ENCODE results near the gene EPS8. TPM values are rescaled to one million over a fixed set of nuclear protein-coding genes. Genes with fewer than 3 reads are reported as not detected.

EPS8 gene
- total RNA-seq, 1 donor from 2014 or later, result 35.3 TPM

GRCh38 chr12:15581006-15581405 lies 208.2 kb downstream of the EPS8 start:
- Histone ChIP-seq H3K4me3 (ENCODE audit: low read depth, low read length) (no peak overlapping the region), H3K36me3 (ENCODE audit: control insufficient read depth, insufficient read depth, low read length) (no peaks in the 10 kb centered on the region), H3K27me3 (ENCODE audit: control insufficient read depth, insufficient read depth, low read length) (no peaks in the 10 kb centered on the region)
- no peak for DNase-seq (ENCODE audit: low read depth)
- no peak for FAIRE-seq
- no peak for TF ChIP-seq CTCF (IDR thresholded peaks at IDR 0.05; ENCODE audit: insufficient read depth, low read length, severe bottlenecking)

- FAIRE-seq (no peak), DNase-seq (ENCODE audit: low read depth) (no peak)
- TF ChIP-seq CTCF (IDR thresholded peaks at IDR 0.05; ENCODE audit: insufficient read depth, low read length, severe bottlenecking), result no peak
- Histone ChIP-seq H3K27me3 (ENCODE audit: control insufficient read depth, insufficient read depth, low read length) (no peaks in the 10 kb centered on the region), H3K36me3 (ENCODE audit: control insufficient read depth, insufficient read depth, low read length) (no peaks in the 10 kb centered on the region), H3K4me3 (ENCODE audit: low read depth, low read length) (no peak overlapping the region)
These were observed 208.8 kb downstream of the EPS8 start for GRCh38 chr12:15580431-15580830.

- no peaks in the 10 kb centered on the region for H3K36me3 ChIP-seq (ENCODE audit: control insufficient read depth, insufficient read depth, low read length)
- no peaks in the 10 kb centered on the region for H3K27me3 ChIP-seq (ENCODE audit: control insufficient read depth, insufficient read depth, low read length)
- no peak overlapping the region for H3K4me3 ChIP-seq (ENCODE audit: low read depth, low read length)
- TF ChIP-seq CTCF (IDR thresholded peaks at IDR 0.05; ENCODE audit: insufficient read depth, low read length, severe bottlenecking), result no peak
- DNase-seq (ENCODE audit: low read depth), result no peak
- no peak for FAIRE-seq
These were observed 213.3 kb downstream of the EPS8 start for GRCh38 chr12:15575671-15576541.

- no peak for TF ChIP-seq CTCF (IDR thresholded peaks at IDR 0.05; ENCODE audit: insufficient read depth, low read length, severe bottlenecking)
- Histone ChIP-seq H3K36me3 (ENCODE audit: control insufficient read depth, insufficient read depth, low read length) (no peaks in the 10 kb centered on the region), H3K4me3 (ENCODE audit: low read depth, low read length) (no peak overlapping the region), H3K27me3 (ENCODE audit: control insufficient read depth, insufficient read depth, low read length) (no peaks in the 10 kb centered on the region)
- FAIRE-seq (no peak), DNase-seq (ENCODE audit: low read depth) (no peak)
These were observed 214.8 kb downstream of the EPS8 start for GRCh38 chr12:15574353-15574752.

Other genes with a start within 250 kb of the EPS8 start
- gene STRAP, start 93.0 kb upstream of the EPS8 start, total RNA-seq, result 82.4 and 90.8 TPM in 2 replicates
- 58.4 and 83.3 TPM in 2 replicates for gene DERA, start 121.9 kb upstream of the EPS8 start, total RNA-seq